A549 (cell line): ENCODE measurements around the gene CARD10. TPM values are rescaled to one million over a fixed set of nuclear protein-coding genes. Genes with fewer than 3 reads are reported as not detected.
A peak's percentile ranks its signal among the peaks of the same experiment; 100 is the strongest.

Source experiments
- ATAC-seq, 2 experiments: fragments of 200-7000 bp in 1 of 2; fragments of >200 bp in 1 of 2; cut with Nextera tagmentation in 1 of 2; cut with Tn5 transposase in 1 of 2; 3 replicates each; pipeline versions ENCODE4 v1.8.0 to v1.9.1; 2018 to 2020; ENCODE audit warnings: mild to moderate bottlenecking in 1 of 2, moderate library complexity in 1 of 2
- CTCF ChIA-PET: fragments of 300-600 bp; sonication (Branson Sonifier 250); formaldehyde crosslinking; extraction: SDS; loops from one replicate; lab custom pipeline; 2021; ENCODE audit warnings: antibody characterized with exemption, inconsistent platforms; lab: Yijun Ruan, JAX
- POLR2A ChIA-PET: fragments of 350-600 bp; formaldehyde crosslinking; extraction: SDS; loops from one replicate; lab custom pipeline; 2021; ENCODE audit warnings: antibody characterized with exemption, inconsistent platforms; lab: Yijun Ruan, JAX
- DNase-seq, 2 experiments: peaks; one replicate each; pipeline versions ENCODE4 v3.0.0 to v3.0.0-alpha.2; 2011 to 2016; ENCODE audit warnings: low read depth in 1 of 2, low spot score in 1 of 2
- FAIRE-seq: peaks from 2 replicates; lab custom pipeline; 2011; peaks lifted over from hg19 to GRCh38; lab: Jason Lieb, UNC
- H3K27ac ChIP-seq, 2 experiments: fragments of >200 bp; sonication (Bioruptor Twin); formaldehyde crosslinking; 3 replicates each; pipeline ENCODE4 v1.5.1; 2016 to 2017
- H3K4me1 ChIP-seq: fragments of >200 bp; sonication (Bioruptor Twin); formaldehyde crosslinking; 3 replicates; pipeline ENCODE4 v1.6.1; 2016
- H3K4me2 ChIP-seq: fragments of >200 bp; sonication (Bioruptor Twin); formaldehyde crosslinking; 3 replicates; pipeline ENCODE4 v1.6.1; 2016
- H3K4me3 ChIP-seq: fragments of >200 bp; sonication (Bioruptor Twin); formaldehyde crosslinking; 3 replicates; pipeline ENCODE4 v1.5.1; 2016
- H3K9me3 ChIP-seq: fragments of >200 bp; sonication (Bioruptor Twin); formaldehyde crosslinking; 3 replicates; pipeline ENCODE4 v1.6.1; 2016
- ATOH8 ChIP-seq: fragments of 250-450 bp; sonication (Bioruptor Pico); IDR thresholded peaks from 2 replicates; pipeline ENCODE4 v1.5.0; 2020; ENCODE audit warnings: low read depth, mild to moderate bottlenecking, moderate library complexity
- BHLHE40 ChIP-seq: IDR thresholded peaks from 2 replicates; pipeline ENCODE4 v1.6.1; 2012; ENCODE audit warnings: low read depth, low read length, inconsistent platforms
- CBX8 ChIP-seq: fragments of 200-600 bp; sonication (generic); IDR thresholded peaks from 2 replicates; pipeline ENCODE4 v1.6.1; 2016
- E2F6 ChIP-seq: IDR thresholded peaks from 2 replicates; pipeline ENCODE4 v1.6.1; 2012; ENCODE audit warnings: low read depth, borderline replicate concordance
- EP300 ChIP-seq, 2 experiments: fragments of >200 bp; sonication (Bioruptor Twin); formaldehyde crosslinking; IDR thresholded peaks; 2 replicates in 1 of 2; 3 replicates in 1 of 2; pipeline ENCODE4 v1.6.1; 2016 to 2017
- ESRRA ChIP-seq: fragments of 150-350 bp; IDR thresholded peaks from 2 replicates; pipeline ENCODE4 v1.6.1; 2014; ENCODE audit warnings: mild to moderate bottlenecking, low read length, borderline replicate concordance
- FOSB ChIP-seq: fragments of 250-450 bp; sonication (Bioruptor Pico); IDR thresholded peaks from 2 replicates; pipeline ENCODE4 v1.5.0; 2020; ENCODE audit warnings: mild to moderate bottlenecking, moderate library complexity
- FOSL2 ChIP-seq, 2 experiments: fragments of 450-650 bp in 1 of 2; fragments of >200 bp in 1 of 2; sonication (Bioruptor Twin) in 1 of 2; formaldehyde crosslinking; IDR thresholded peaks; 2 replicates each; pipeline versions ENCODE4 v1.5.0 to v1.6.1; 2016 to 2020; ENCODE audit warnings: mild to moderate bottlenecking in 1 of 2, moderate library complexity in 1 of 2
- HDAC2 ChIP-seq: fragments of 200-600 bp; sonication (generic); IDR thresholded peaks from 2 replicates; pipeline ENCODE4 v1.6.1; 2016
- HES2 ChIP-seq: fragments of >200 bp; sonication (Bioruptor Twin); formaldehyde crosslinking; IDR thresholded peaks from 2 replicates; pipeline ENCODE4 v1.6.1; 2016
- HOXB5 ChIP-seq: fragments of 250-450 bp; sonication (Bioruptor Pico); IDR thresholded peaks from 2 replicates; pipeline ENCODE4 v1.5.0; 2020; ENCODE audit warnings: mild to moderate bottlenecking, moderate library complexity
- JUN ChIP-seq, 2 experiments: fragments of >200 bp; sonication (Bioruptor Twin); formaldehyde crosslinking; IDR thresholded peaks; 2 replicates in 1 of 2; 3 replicates in 1 of 2; pipeline ENCODE4 v1.6.1; 2016 to 2017
- JUNB ChIP-seq: fragments of >200 bp; sonication (Bioruptor Twin); formaldehyde crosslinking; IDR thresholded peaks from 2 replicates; pipeline ENCODE4 v1.6.1; 2016
- KDM1A ChIP-seq: fragments of 200-600 bp; sonication (generic); IDR thresholded peaks from 2 replicates; pipeline ENCODE4 v1.6.1; 2016; ENCODE audit warnings: low read depth, mild to moderate bottlenecking
- KDM5A ChIP-seq: fragments of 200-600 bp; sonication (generic); IDR thresholded peaks from 2 replicates; pipeline ENCODE4 v1.6.1; 2016; ENCODE audit warnings: antibody characterized with exemption, mild to moderate bottlenecking
- MYC ChIP-seq: IDR thresholded peaks from 2 replicates; pipeline ENCODE4 v1.6.1; 2012; ENCODE audit warnings: mild to moderate bottlenecking, inconsistent platforms, low read length, improper control_type of control experiment, borderline replicate concordance
- PHF8 ChIP-seq: fragments of 200-600 bp; sonication (generic); IDR thresholded peaks from 2 replicates; pipeline ENCODE4 v1.6.1; 2016; ENCODE audit warnings: low read depth, mild to moderate bottlenecking, antibody characterized with exemption, moderate library complexity, borderline replicate concordance
- RAD21 ChIP-seq, 2 experiments: fragments of >200 bp in 1 of 2; sonication (Bioruptor Twin) in 1 of 2; formaldehyde crosslinking in 1 of 2; IDR thresholded peaks in 1 of 2; conservative IDR thresholded peaks in 1 of 2; 2 replicates in 1 of 2; 3 replicates in 1 of 2; pipeline ENCODE4 v1.6.1; 2012 to 2018; ENCODE audit warnings: inconsistent platforms in 1 of 2
- RARB ChIP-seq: fragments of 250-450 bp; sonication (Bioruptor Pico); IDR thresholded peaks from 2 replicates; pipeline ENCODE4 v1.8.0; 2021; ENCODE audit warnings: mild to moderate bottlenecking, moderate library complexity
- RCOR1 ChIP-seq: fragments of 150-350 bp; IDR thresholded peaks from 2 replicates; pipeline ENCODE4 v1.6.1; 2014; ENCODE audit warnings: antibody characterized with exemption, low read length, low read depth
- RFX5 ChIP-seq: fragments of 450-650 bp; IDR thresholded peaks from 2 replicates; pipeline ENCODE4 v1.7.1; 2014; ENCODE audit warnings: antibody characterized with exemption, mild to moderate bottlenecking, moderate library complexity
- RNF2 ChIP-seq: fragments of 200-600 bp; sonication (generic); IDR thresholded peaks from 2 replicates; pipeline ENCODE4 v1.6.1; 2016; ENCODE audit warnings: low read depth, mild to moderate bottlenecking, antibody characterized with exemption, moderate library complexity, borderline replicate concordance
- SMC3 ChIP-seq: fragments of >200 bp; sonication (Bioruptor Twin); formaldehyde crosslinking; IDR thresholded peaks from 3 replicates; pipeline ENCODE4 v1.6.1; 2018; ENCODE audit warnings: inconsistent platforms
- ZC3H11A ChIP-seq: fragments of 450-650 bp; IDR thresholded peaks from 2 replicates; pipeline ENCODE4 v1.6.1; 2014; ENCODE audit warnings: antibody characterized with exemption, mild to moderate bottlenecking
- ZSCAN20 ChIP-seq: fragments of 250-450 bp; sonication (Bioruptor Pico); IDR thresholded peaks from 2 replicates; pipeline ENCODE4 v1.8.0; 2022; ENCODE audit warnings: mild to moderate bottlenecking, moderate library complexity
- WGBS: methylation state at CpG from one replicate; pipeline ENCODE4 v1.1.6; 2017; ENCODE audit errors: missing lambda C conversion rate; 5-methylcytosine and 5-hydroxymethylcytosine counted together
- polyA plus RNA-seq, 4 experiments: library from polyadenylated mRNA; depleted of rRNA in 3 of 4; stranded (reverse); fragments of >200 nt; fragmentation: RNase III in 1 of 4; extraction: RNeasy Plus Mini Kit Qiagen cat#74134 plus additional on column Dnase treatment in 1 of 4; gene quantifications; 2 replicates in 3 of 4; 3 replicates in 1 of 4; pipeline ENCODE4 v1.2.3, GENCODE V29; 2011 to 2017

The CARD10 gene
- polyA plus RNA-seq, 2 of the 4 experiments (the other 2 are of a cell fraction) = 8.3 to 15.3 TPM

GRCh38 chr22:37516456-37516855 lies 2.8 kb downstream of the CARD10 start (continued):
- no peak for TF ChIP-seq E2F6
- no peak for TF ChIP-seq RAD21 (conservative IDR thresholded peaks at IDR 0.05 in 1 of 2, IDR thresholded peaks at IDR 0.05 in 1 of 2)
- no peak for TF ChIP-seq EP300 (IDR thresholded peaks at IDR 0.05)
- TF ChIP-seq SMC3 = no peak
- TF ChIP-seq BHLHE40 = no peak
- TF ChIP-seq HDAC2 = no peak
- TF ChIP-seq JUNB = no peak
- TF ChIP-seq, all 56 proteins: peak for 0

- H3K9me3 ChIP-seq = no peaks in the 10 kb centered on the region
- ChIA-PET POLR2A (no interaction called here), CTCF (interaction anchor here (0.9 to 1.4 kb wide), 2 partner anchors 23 to 47 kb away, joined by 3 to 4 read pairs; no protein-coding TSS in a partner anchor)
- H3K4me1 ChIP-seq = peaks cover 41% of the 10 kb centered on the region
- no peak overlapping the region for H3K4me3 ChIP-seq
- ATAC-seq (no peak), DNase-seq (no peak), FAIRE-seq (no peak)
- 94% methylated on average over 10 of the region's 23 CpGs for WGBS
- no peak overlapping the region for H3K27ac ChIP-seq
- TF ChIP-seq ZSCAN20 (no peak), ZC3H11A (no peak)
- no peak overlapping the region for H3K4me2 ChIP-seq
Observed at GRCh38 chr22:37515901-37516300, 3.3 kb downstream of the CARD10 start.

- no peak for DNase-seq
- no peak for TF ChIP-seq ATOH8 (CRISPR knock-in tag)
- TF ChIP-seq ESRRA = no peak
- no peak for TF ChIP-seq RFX5
- TF ChIP-seq ZSCAN20 = no peak
- no peak for TF ChIP-seq RCOR1
- TF ChIP-seq, all 56 proteins: peak for 0
- ChIA-PET POLR2A (interaction anchor here (0.7 kb wide), 1 partner anchor 24 kb away, joined by 6 read pairs; no protein-coding TSS in a partner anchor), CTCF (no interaction called here)
- H3K4me2 ChIP-seq = no peak overlapping the region
- 74% methylated on average over 7 of the region's 15 CpGs for WGBS
- peak overlapping the region in 1 of 2 experiments; percentile 57; a peak in 3 of 6 replicates for H3K27ac ChIP-seq
- no peaks in the 10 kb centered on the region for H3K9me3 ChIP-seq
- no peak overlapping the region for H3K4me3 ChIP-seq
- FAIRE-seq (no peak), ATAC-seq (no peak)
- H3K4me1 ChIP-seq = peaks cover 51% of the 10 kb centered on the region
Observed at GRCh38 chr22:37514526-37515051, 4.6 kb downstream of the CARD10 start.

- H3K27ac ChIP-seq = peak overlapping the region; percentile 75 to 88
- no peak overlapping the region for H3K4me3 ChIP-seq
- WGBS = 77% methylated on average over 5 of the region's 6 CpGs
- FAIRE-seq (no peak), ATAC-seq (no peak), DNase-seq (no peak)
- H3K4me2 ChIP-seq = peak overlapping the region; percentile 83
- H3K4me1 ChIP-seq = peaks cover 56% of the 10 kb centered on the region
- ChIA-PET CTCF (interaction anchor here (1.0 to 1.8 kb wide), 5 partner anchors 10 to 216 kb away, joined by 3 to 8 read pairs (median 4); no protein-coding TSS in a partner anchor), POLR2A (interaction anchor here (1.0 kb wide), 1 partner anchor 9 kb away, joined by 7 read pairs; no protein-coding TSS in a partner anchor)
- TF ChIP-seq CBX8 = no peak
- TF ChIP-seq KDM1A = peak; percentile 66; the same call in 1 of the 2 replicates
- 0 out of 2 replicates have a peak, but pooled peaks have one; percentile 33 for TF ChIP-seq HDAC2
- H3K9me3 ChIP-seq = no peaks in the 10 kb centered on the region
Observed at GRCh38 chr22:37511395-37512104, 7.7 kb downstream of the CARD10 start.

- no peak overlapping the region for H3K4me3 ChIP-seq
- peak overlapping the region; percentile 23; the same call in 2 of the 3 replicates for H3K4me2 ChIP-seq
- ChIA-PET CTCF (interaction anchor here (1.0 kb wide), 1 partner anchor 215 kb away, joined by 3 read pairs; no protein-coding TSS in a partner anchor), POLR2A (no interaction called here)
- H3K27ac ChIP-seq = peak overlapping the region; percentile 80 to 88
- WGBS = 92% methylated on average over 9 of the region's 10 CpGs
- H3K4me1 ChIP-seq = peaks cover 56% of the 10 kb centered on the region
- no peak for FAIRE-seq
- DNase-seq = no peak
- H3K9me3 ChIP-seq = no peaks in the 10 kb centered on the region
- ATAC-seq = no peak
- TF ChIP-seq JUN (IDR thresholded peaks at IDR 0.05) (no peak), KDM5A (no peak), HES2 (no peak), RNF2 (no peak), PHF8 (no peak), HOXB5 (CRISPR knock-in tag) (no peak), RARB (CRISPR knock-in tag) (no peak), FOSB (CRISPR knock-in tag) (no peak), MYC (no peak), FOSL2 (IDR thresholded peaks at IDR 0.05) (no peak), FOSL2 (CRISPR knock-in tag; IDR thresholded peaks at IDR 0.05) (no peak)
Observed at GRCh38 chr22:37510091-37510490, 9.1 kb downstream of the CARD10 start.
